Dermis microvascular lymphatic vessel endothelial cell (primary cell): ENCODE data around the gene B4GALT6. TPM values are rescaled to one million over a fixed set of nuclear protein-coding genes. Genes with fewer than 3 reads are reported as not detected.

Experiments used
- total RNA-seq: library from RNA; depleted of rRNA; stranded (reverse); fragments of >200 nt; gene quantifications from 2 replicates; pipeline ENCODE4 v1.2.1, GENCODE V29; 2014

The B4GALT6 gene
- total RNA-seq, 1 donor from 2014 or later, result 5.5 TPM

Other genes starting within 250 kb of the B4GALT6 start
- under 0.01 TPM in 1 of 2 replicates, not detected in the other for gene DSG3, start 236.8 kb downstream of the B4GALT6 start, total RNA-seq
- 3.3 and 22.3 TPM in 2 replicates for gene DSG2, start 186.4 kb downstream of the B4GALT6 start, total RNA-seq
- gene TTR, start 92.7 kb downstream of the B4GALT6 start, total RNA-seq, result not detected in 2 replicates
- gene SLC25A52, start 76.3 kb upstream of the B4GALT6 start, total RNA-seq, result not detected in 2 replicates